ENCODE data around the gene POLD3. TPM values are rescaled to one million over a fixed set of nuclear protein-coding genes. Genes with fewer than 3 reads are reported as not detected.

Gene POLD3
- total and polyA plus RNA-seq, 10 of the 15 experiments (the other 5 are each of a cell fraction or from before 2014, with no cell fraction given): 23.8 to 63.7 (median 38.7) TPM

- Histone ChIP-seq H3K4me3 (no peak overlapping the region), H3K9ac (ENCODE audit: control insufficient read depth, insufficient read depth, low read length) (no peak overlapping the region), H3K27ac (ENCODE audit: control insufficient read depth, insufficient read depth) (no peak overlapping the region), H3K4me1 (ENCODE audit: control insufficient read depth, insufficient read depth, low read length) (no peaks in the 10 kb centered on the region), H3K79me2 (ENCODE audit: control insufficient read depth, insufficient read depth, low read length) (no peaks in the 10 kb centered on the region), H3K36me3 (ENCODE audit: control insufficient read depth in 2 of 2, insufficient read depth in 2 of 2, low read length in 1 of 2) (peaks cover 0 to 10% of the 10 kb centered on the region in 2 experiments; a peak in 2 of 4 replicates), H3K4me2 (ENCODE audit: control insufficient read depth, insufficient read depth) (no peak overlapping the region), H2AFZ (ENCODE audit: control insufficient read depth, low read depth, low read length) (no peak overlapping the region), H3K9me3 (replicated peaks; ENCODE audit: control insufficient read depth, insufficient read depth, low read length) (no peaks in the 10 kb centered on the region), H3K27me3 (replicated peaks in 1 of 2; ENCODE audit: control insufficient read depth in 2 of 2, insufficient read depth in 2 of 2, low read length in 1 of 2) (no peaks in the 10 kb centered on the region), H4K20me1 (ENCODE audit: control insufficient read depth, insufficient read depth) (no peaks in the 10 kb centered on the region)
- ChIA-PET RAD21 (ENCODE audit: unreplicated experiment) (no interaction called here), SMC1A (ENCODE audit: uncharacterized antibody, unreplicated experiment) (no interaction called here), POLR2A (no interaction called here), CTCF (no interaction called here)
- intact Hi-C loops (cut with micrococcal nuclease; ENCODE audit: unreplicated experiment) (no loop called here), in situ Hi-C loops (cut with MboI) (no loop called here)
- FAIRE-seq (no peak), ATAC-seq (no peak), DNase-seq (ENCODE audit: low read depth, low spot score) (no peak)
- no TSS peak for BruUV-seq (replicated peaks)
- WGBS (ENCODE audit: insufficient coverage, insufficient replicate concordance, low lambda C conversion rate, missing lambda C conversion rate): 85% methylated on average over 4 of the region's 4 CpGs
- TF ChIP-seq GATAD2B (conservative IDR thresholded peaks at IDR 0.05; ENCODE audit: low read depth) (no peak), IKZF2 (IDR thresholded peaks at IDR 0.05) (no peak), ATF3 (IDR thresholded peaks at IDR 0.05; ENCODE audit: borderline replicate concordance, extremely low read depth, low read depth, low read length) (no peak), ZNF24 (IDR thresholded peaks at IDR 0.05) (no peak), MAX (IDR thresholded peaks at IDR 0.05; ENCODE audit: low read depth, low read length) (no peak), MLLT1 (IDR thresholded peaks at IDR 0.05) (no peak), TARDBP (IDR thresholded peaks at IDR 0.05; ENCODE audit: borderline replicate concordance) (no peak), ZBTB4 (CRISPR knock-in tag; IDR thresholded peaks at IDR 0.05) (no peak), E2F4 (IDR thresholded peaks at IDR 0.05; ENCODE audit: low read depth, low read length) (no peak), RAD21 (IDR thresholded peaks at IDR 0.05; ENCODE audit: insufficient read depth, low read depth, low read length) (no peak), HDGF (IDR thresholded peaks at IDR 0.05) (no peak), HDAC6 (IDR thresholded peaks at IDR 0.05; ENCODE audit: unreplicated experiment) (no peak), RB1 (IDR thresholded peaks at IDR 0.05; ENCODE audit: borderline replicate concordance) (no peak), USF1 (IDR thresholded peaks at IDR 0.05; ENCODE audit: borderline replicate concordance, extremely low read length, insufficient read depth, low read depth, low read length) (no peak), FOS (IDR thresholded peaks at IDR 0.05; ENCODE audit: borderline replicate concordance, extremely low read depth, insufficient read length) (no peak), NR2F1 (conservative IDR thresholded peaks at IDR 0.05) (no peak), BRCA1 (IDR thresholded peaks at IDR 0.05; ENCODE audit: low read depth, low read length) (no peak)
Measured at GRCh38 chr11:74646215-74646614, 53.8 kb downstream of the POLD3 start.
